ENCODE data around the gene INTS6. TPM values are rescaled to one million over a fixed set of nuclear protein-coding genes. Genes with fewer than 3 reads are reported as not detected.

INTS6 gene
- total and polyA plus RNA-seq, 12 donors: 7.1 to 31.1 (median 24.1) TPM

DNA sequence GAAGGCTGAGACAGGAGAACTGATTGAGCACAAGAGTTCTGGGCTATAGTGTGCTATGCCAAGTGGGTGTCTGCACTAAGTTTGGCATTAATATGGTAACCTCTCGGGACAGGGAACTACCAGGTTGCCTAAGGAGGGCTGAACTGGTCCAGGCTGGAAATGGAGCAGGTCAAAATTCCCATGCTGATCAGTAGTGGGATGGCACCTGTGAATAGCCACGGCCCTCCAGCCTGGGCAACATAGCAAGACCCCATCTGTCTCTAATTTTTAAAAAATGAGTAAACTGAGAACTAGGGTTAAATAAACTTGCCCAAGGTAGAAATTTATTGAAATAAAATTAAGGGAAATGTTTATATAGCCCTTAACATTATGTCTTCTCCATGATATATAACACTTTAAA is 17.0 kb upstream of the INTS6 start:
- no peaks in the 10 kb centered on the region for H3K36me3 ChIP-seq
- WGBS, 2 donors: 92 to 95% methylated on average over 2 of the region's 2 CpGs
- no peak for ATAC-seq
- intact Hi-C loops (cut with DNase I): no loop called here
- TF ChIP-seq CTCF (IDR thresholded peaks at IDR 0.05): no peak
- DNase-seq: no peak
- H3K4me3 ChIP-seq: no peak overlapping the region
- no peak overlapping the region for H3K27ac ChIP-seq
- no peaks in the 10 kb centered on the region for H3K27me3 ChIP-seq
- no peaks in the 10 kb centered on the region for H3K9me3 ChIP-seq
- H3K4me1 ChIP-seq: no peaks in the 10 kb centered on the region

GRCh38 chr13:51467730-51468129 is 14.9 kb upstream of the INTS6 start:
- intact Hi-C loops (cut with DNase I): no loop called here
- no peak for ATAC-seq
- WGBS, 2 donors: 92 to 96% methylated on average over 3 of the region's 3 CpGs

DNA sequence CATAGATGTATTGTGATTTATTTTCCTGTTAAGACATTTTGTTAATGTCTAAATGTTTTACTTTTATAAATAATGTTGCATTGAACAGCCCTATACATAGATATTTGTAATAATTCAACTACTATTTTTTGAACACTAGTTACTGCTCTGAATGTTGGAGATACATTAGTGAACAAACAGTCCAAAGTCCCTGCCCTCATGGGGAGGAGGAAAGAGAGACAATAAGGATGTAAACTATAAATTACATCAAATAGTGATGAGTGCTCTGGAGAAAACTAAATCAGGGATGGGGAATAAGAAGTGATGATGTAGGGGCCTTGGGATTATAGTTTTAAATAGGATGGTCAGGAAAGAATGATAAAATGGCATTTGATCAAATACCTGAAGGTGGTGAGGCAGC is 12.3 kb upstream of the INTS6 start:
- DNase-seq (no peak), ATAC-seq (no peak)
- intact Hi-C loops (cut with DNase I): no loop called here
- Histone ChIP-seq H3K36me3 (no peaks in the 10 kb centered on the region), H3K4me3 (no peak overlapping the region), H3K27me3 (no peaks in the 10 kb centered on the region), H3K27ac (no peak overlapping the region), H3K9me3 (no peaks in the 10 kb centered on the region), H3K4me1 (no peaks in the 10 kb centered on the region)
- no peak for TF ChIP-seq CTCF (IDR thresholded peaks at IDR 0.05)

More at GRCh38 chr13:51467730-51468129, 14.9 kb upstream of the INTS6 start:
- no peak overlapping the region for H3K27ac ChIP-seq
- H3K27me3 ChIP-seq: no peaks in the 10 kb centered on the region
- no peaks in the 10 kb centered on the region for H3K9me3 ChIP-seq
- no peak for DNase-seq
- H3K4me3 ChIP-seq: no peak overlapping the region
- no peaks in the 10 kb centered on the region for H3K4me1 ChIP-seq
- H3K36me3 ChIP-seq: no peaks in the 10 kb centered on the region
- no peak for TF ChIP-seq CTCF (IDR thresholded peaks at IDR 0.05)

- no peak for DNase-seq
- no peak for TF ChIP-seq CTCF (IDR thresholded peaks at IDR 0.05)
- no peak for ATAC-seq
- Histone ChIP-seq H3K9me3 (peaks cover 0 to 13% (median 4%) of the 10 kb centered on the region in 11 donors), H3K27ac (no peak overlapping the region), H3K4me3 (no peak overlapping the region), H3K27me3 (no peaks in the 10 kb centered on the region), H3K36me3 (peaks cover 0 to 24% (median 11%) of the 10 kb centered on the region in 9 donors), H3K4me1 (peaks cover 2 to 22% (median 12%) of the 10 kb centered on the region in 9 donors)
- intact Hi-C loops (cut with DNase I): loop anchor here in 3 of 10 donors (10.0 kb wide), 3 partner anchors 128 to 278 kb away; partner anchors contain the start of gene WDFY2 (in 1 of the 3)
- WGBS, 2 donors: 96 to 97% methylated on average over 15 of the region's 15 CpGs
Measured at GRCh38 chr13:51457086-51457815, 4.4 kb upstream of the INTS6 start.

Data from heart right ventricle (tissue), 16 donors.